Liver (tissue), 9 donors: ENCODE measurements around the gene SMIM11. TPM values are rescaled to one million over a fixed set of nuclear protein-coding genes. Genes with fewer than 3 reads are reported as not detected.
A peak's percentile ranks its signal among the peaks of the same experiment; 100 is the strongest.
"Not testable (repeated sequence)": the region's sequence is repeated elsewhere in the genome, so short reads cannot be mapped to it uniquely, and the experiment has no call there.

ENCODE experiments used
- DNase-seq: peaks from one replicate; pipeline ENCODE4 v3.0.0-alpha.2; 2017; ENCODE audit warnings: low spot score
- H3K27ac ChIP-seq, 2 donors: one replicate each; pipeline ENCODE4 v1.7.0; 2013; ENCODE audit warnings: inconsistent platforms in 2 of 2, low read length in 2 of 2, control low read depth in 1 of 2, low read depth in 1 of 2, mild to moderate bottlenecking in 1 of 2
- H3K27me3 ChIP-seq, 4 donors: one replicate each; pipeline versions ENCODE4 v1.6.1 to v1.7.0; 2013; ENCODE audit warnings: low read length in 3 of 4, inconsistent platforms in 1 of 4, mild to moderate bottlenecking in 1 of 4, moderate library complexity in 1 of 4; ENCODE audit not compliant: control insufficient read depth in 4 of 4, insufficient read depth in 4 of 4
- H3K36me3 ChIP-seq, 4 donors: one replicate each; pipeline versions ENCODE4 v1.6.1 to v1.7.0; 2013; ENCODE audit warnings: low read length in 3 of 4, mild to moderate bottlenecking in 3 of 4, low read depth in 1 of 4, moderate library complexity in 1 of 4; ENCODE audit not compliant: control insufficient read depth in 4 of 4, insufficient read depth in 3 of 4
- H3K4me1 ChIP-seq, 4 donors: one replicate each; pipeline versions ENCODE4 v1.6.1 to v1.7.0; 2013; ENCODE audit warnings: low read length in 3 of 4, mild to moderate bottlenecking in 3 of 4, moderate library complexity in 1 of 4; ENCODE audit not compliant: control insufficient read depth in 4 of 4, insufficient read depth in 4 of 4
- H3K4me3 ChIP-seq, 3 donors: one replicate each; pipeline versions ENCODE4 v1.6.1 to v1.7.0; 2013; ENCODE audit warnings: low read length in 3 of 3, control low read depth in 1 of 3, low read depth in 1 of 3, mild to moderate bottlenecking in 1 of 3
- H3K9ac ChIP-seq, 2 donors: one replicate each; pipeline ENCODE4 v1.7.0; 2013; ENCODE audit warnings: low read length in 2 of 2, mild to moderate bottlenecking in 2 of 2, moderate library complexity in 2 of 2, control low read depth in 1 of 2, low read depth in 1 of 2
- H3K9me3 ChIP-seq, 4 donors: one replicate each; pipeline versions ENCODE4 v1.6.1 to v1.7.0; 2013; ENCODE audit warnings: low read length in 3 of 4; ENCODE audit not compliant: control insufficient read depth in 4 of 4
- HNF4A ChIP-seq, 2 donors: conservative IDR thresholded peaks; 2 replicates each; pipeline ENCODE4 v1.6.1; 2016; ENCODE audit warnings: antibody characterized with exemption in 2 of 2, mild to moderate bottlenecking in 2 of 2
- REST ChIP-seq: IDR thresholded peaks from 2 replicates; pipeline ENCODE4 v1.6.1; 2016; ENCODE audit warnings: antibody characterized with exemption, mild to moderate bottlenecking
- RXRA ChIP-seq, 2 donors: IDR thresholded peaks; 2 replicates each; pipeline ENCODE4 v1.6.1; 2017 to 2018; ENCODE audit warnings: antibody characterized with exemption in 2 of 2, mild to moderate bottlenecking in 1 of 2
- WGBS: extraction: QIAGEN DNeasy Blood & Tissue Kit; methylation state at CpG from one replicate; pipeline ENCODE4 v1.1.7; 2013; 5-methylcytosine and 5-hydroxymethylcytosine counted together
- polyA plus RNA-seq, 2 donors: library from polyadenylated mRNA; stranded (reverse) in 1 of 2; unstranded in 1 of 2; fragments of 200-250 nt in 1 of 2; fragments of >200 nt in 1 of 2; fragmentation: Nextera tagmentation in 1 of 2; extraction: Ambion mirVana in 1 of 2; gene quantifications; one replicate each; pipeline versions ENCODE4 v1.2.1 to v1.2.3, GENCODE V29; 2013 to 2015
- total RNA-seq, 2 donors: library from RNA; depleted of rRNA; stranded (reverse); fragments of >200 nt; gene quantifications; one replicate each; pipeline ENCODE4 v1.2.3, GENCODE V29; 2014
- TF ChIP-seq, protein P1 (sequence below): IDR thresholded peaks from 2 replicates; pipeline ENCODE4 v1.6.1; 2016; ENCODE audit warnings: antibody characterized with exemption
- donor health status: healthy.
- donor health status: healthy.
- donor health status: healthy.
- donor health status: healthy.
- donor health status: healthy.

Gene SMIM11
- total and polyA plus RNA-seq, 4 donors: 1.1 to 7.1 (median 5.6) TPM

- TF ChIP-seq, protein P1, sequence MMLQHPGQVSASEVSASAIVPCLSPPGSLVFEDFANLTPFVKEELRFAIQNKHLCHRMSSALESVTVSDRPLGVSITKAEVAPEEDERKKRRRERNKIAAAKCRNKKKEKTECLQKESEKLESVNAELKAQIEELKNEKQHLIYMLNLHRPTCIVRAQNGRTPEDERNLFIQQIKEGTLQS: no peak
- TF ChIP-seq HNF4A (conservative IDR thresholded peaks at IDR 0.05) (peak; percentile 59 to 77), REST (no peak), RXRA (IDR thresholded peaks at IDR 0.05) (peak in 1 of 2 donors; percentile 32)
- no peak for DNase-seq
- Histone ChIP-seq H3K27me3 (no peaks in the 10 kb centered on the region), H3K36me3 (no peaks in the 10 kb centered on the region), H3K9me3 (no peaks in the 10 kb centered on the region), H3K4me1 (peaks cover 0 to 2% (median 0%) of the 10 kb centered on the region in 4 donors), H3K9ac (no peak overlapping the region), H3K27ac (no peak overlapping the region), H3K4me3 (no peak overlapping the region)
- 65% methylated on average over 5 of the region's 5 CpGs for WGBS
Observed at GRCh38 chr21:34372321-34372720, 3.0 kb upstream of the SMIM11 start.

- H3K36me3 ChIP-seq, H3K9ac ChIP-seq, H3K9me3 ChIP-seq, H3K27ac ChIP-seq, H3K27me3 ChIP-seq, DNase-seq, H3K4me3 ChIP-seq, H3K4me1 ChIP-seq: not testable (repeated sequence)
- WGBS: no CpG with 5 or more reads among the region's 8 CpGs
Observed at GRCh38 chr21:34374462-34374861, 845 bp upstream of the SMIM11 start.

GRCh38 chr21:34375619-34375972, 289 bp downstream of the SMIM11 start:
- DNase-seq, H3K27ac ChIP-seq, H3K4me1 ChIP-seq, H3K9ac ChIP-seq, H3K27me3 ChIP-seq, H3K36me3 ChIP-seq, H3K9me3 ChIP-seq, H3K4me3 ChIP-seq: not testable (repeated sequence)
- no CpG with 5 or more reads among the region's 33 CpGs for WGBS

DNA sequence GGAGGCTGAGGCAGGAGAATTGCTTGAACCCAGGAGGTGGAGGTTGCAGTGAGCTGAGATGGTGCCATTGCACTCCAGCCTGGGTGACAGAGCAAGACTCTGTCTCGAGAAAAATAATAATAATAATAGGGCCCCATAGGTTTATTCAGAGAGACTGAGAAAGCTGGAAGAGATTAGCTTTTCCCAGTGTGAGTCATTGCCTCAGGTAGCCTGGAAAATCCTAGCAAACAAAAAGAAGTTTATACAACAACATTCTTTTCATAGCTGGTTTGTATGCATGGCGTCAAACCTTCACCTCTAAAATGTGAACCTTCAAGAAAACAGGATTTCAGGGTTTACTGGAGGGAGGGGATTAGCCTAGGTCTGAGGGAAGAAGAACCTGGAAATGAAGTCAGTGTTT, 7.8 kb downstream of the SMIM11 start:
- not testable (repeated sequence) for DNase-seq, H3K9ac ChIP-seq, H3K9me3 ChIP-seq, H3K4me3 ChIP-seq, H3K4me1 ChIP-seq, H3K36me3 ChIP-seq, H3K27me3 ChIP-seq, H3K27ac ChIP-seq
- WGBS: no CpG with 5 or more reads among the region's 2 CpGs

DNA sequence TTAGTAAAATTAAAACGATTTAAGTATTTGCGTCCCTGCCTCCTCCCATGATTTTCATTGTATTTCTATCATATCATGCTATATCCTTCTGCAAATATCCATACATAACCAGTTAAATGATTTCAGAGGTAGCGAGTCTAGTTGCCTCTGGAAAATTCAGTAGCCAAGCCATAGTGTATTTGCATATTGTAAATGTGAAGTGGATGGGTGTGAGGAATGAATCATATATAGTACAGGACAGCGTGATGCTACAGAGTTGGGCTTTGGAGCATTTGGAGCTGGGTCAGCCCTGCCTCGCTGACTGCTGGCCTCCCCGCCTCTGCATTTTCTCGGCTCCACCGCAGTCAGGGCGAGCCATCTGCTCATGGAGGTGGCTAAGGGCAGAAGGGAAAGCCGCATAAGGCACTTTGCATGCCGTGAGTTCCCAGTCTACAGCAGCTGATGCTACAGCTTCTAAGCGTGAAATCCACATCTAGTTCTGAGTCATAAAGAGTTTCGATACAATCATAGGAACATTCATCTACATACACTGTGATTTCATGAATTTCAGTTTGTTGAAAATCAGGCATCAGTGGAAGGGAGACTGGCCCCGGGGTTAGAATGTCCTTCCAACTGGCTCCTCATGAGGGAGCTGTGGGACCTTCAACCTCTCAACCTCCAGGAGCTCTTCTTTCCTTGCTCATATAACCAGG, 8.6 kb downstream of the SMIM11 start:
- WGBS: no CpG with 5 or more reads among the region's 14 CpGs
- not testable (repeated sequence) for H3K9me3 ChIP-seq

DNA sequence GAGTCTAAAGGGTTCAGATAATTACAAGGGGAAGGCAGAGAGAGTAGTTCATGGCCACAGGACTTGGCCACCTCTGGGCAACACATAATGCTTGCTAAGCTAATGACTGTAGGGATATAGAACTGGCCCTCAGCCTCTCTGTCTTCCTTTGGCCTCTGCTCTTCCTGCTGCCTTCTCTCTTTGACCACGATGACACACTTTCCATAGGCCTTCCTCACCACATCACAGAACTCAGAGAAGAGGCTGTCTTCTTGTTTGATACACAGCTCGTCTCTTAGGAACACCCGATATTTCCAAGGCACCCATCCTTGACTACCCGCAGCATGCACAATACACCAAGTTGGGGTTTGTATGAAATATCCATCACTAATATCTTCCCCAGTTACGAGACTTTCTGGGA, 25.2 kb downstream of the SMIM11 start:
- H3K9ac ChIP-seq, H3K27me3 ChIP-seq, H3K9me3 ChIP-seq, H3K27ac ChIP-seq, DNase-seq, H3K36me3 ChIP-seq, H3K4me3 ChIP-seq, H3K4me1 ChIP-seq: not testable (repeated sequence)
- WGBS: no CpG with 5 or more reads among the region's 5 CpGs

More for the DNA sequence above, 8.6 kb downstream of the SMIM11 start:
- H3K36me3 ChIP-seq, H3K9ac ChIP-seq, DNase-seq, H3K4me1 ChIP-seq, H3K27ac ChIP-seq, H3K27me3 ChIP-seq, H3K4me3 ChIP-seq: not testable (repeated sequence)

GRCh38 chr21:34404742-34405141, 29.4 kb downstream of the SMIM11 start:
- no CpG with 5 or more reads among the region's 5 CpGs for WGBS
- not testable (repeated sequence) for DNase-seq, H3K9ac ChIP-seq, H3K4me1 ChIP-seq, H3K9me3 ChIP-seq, H3K27ac ChIP-seq, H3K27me3 ChIP-seq, H3K36me3 ChIP-seq, H3K4me3 ChIP-seq
